GM23338 (cell line): ENCODE measurements around the gene MLLT10.
A peak's percentile ranks its signal among the peaks of the same experiment; 100 is the strongest.

Source experiments
- CREB1 ChIP-seq: fragments of 250-450 bp; sonication (Bioruptor Pico); IDR thresholded peaks from 2 replicates; pipeline ENCODE4 v1.5.0; 2020; ENCODE audit warnings: low read depth, mild to moderate bottlenecking, moderate library complexity
- EZH2 ChIP-seq: fragments of 200-600 bp; sonication (generic); IDR thresholded peaks from one replicate; pipeline ENCODE4 v1.8.0; 2017; ENCODE audit warnings: antibody characterized with exemption, mild to moderate bottlenecking, low read depth; ENCODE audit not compliant: unreplicated experiment
- EZH2phosphoT487 ChIP-seq: fragments of 200-600 bp; sonication (generic); IDR thresholded peaks from one replicate; pipeline ENCODE4 v1.8.1; 2018; ENCODE audit warnings: antibody characterized with exemption; ENCODE audit not compliant: unreplicated experiment
- JUNB ChIP-seq: IDR thresholded peaks from one replicate; pipeline ENCODE4 v1.6.1; 2016; ENCODE audit warnings: antibody characterized with exemption; ENCODE audit not compliant: unreplicated experiment
- POLR2AphosphoS5 ChIP-seq: IDR thresholded peaks from 2 replicates; pipeline ENCODE4 v1.6.1; 2016; ENCODE audit warnings: antibody characterized with exemption, low read depth
- STAT1 ChIP-seq: IDR thresholded peaks from one replicate; pipeline ENCODE4 v1.6.1; 2016; ENCODE audit warnings: antibody characterized with exemption; ENCODE audit not compliant: unreplicated experiment
- ZNF114 ChIP-seq: fragments of 250-450 bp; sonication (Bioruptor Pico); IDR thresholded peaks from 2 replicates; pipeline ENCODE4 v1.5.0; 2020; ENCODE audit warnings: mild to moderate bottlenecking, moderate library complexity
- ZNF331 ChIP-seq: fragments of 250-450 bp; sonication (Bioruptor Pico); IDR thresholded peaks from 2 replicates; pipeline ENCODE4 v1.5.0; 2020; ENCODE audit warnings: low read depth, mild to moderate bottlenecking, moderate library complexity
- TF ChIP-seq, protein P1 (sequence below), 2 experiments: fragments of 200-600 bp in 1 of 2; sonication (generic) in 1 of 2; conservative IDR thresholded peaks; 2 replicates each; pipeline versions ENCODE4 v1.5.1 to v1.6.1; 2016 to 2017; ENCODE audit warnings: antibody characterized with exemption in 2 of 2, low read depth in 2 of 2, mild to moderate bottlenecking in 2 of 2, moderate library complexity in 1 of 2
- TF ChIP-seq, protein P2 (sequence below): IDR thresholded peaks from one replicate; pipeline ENCODE4 v1.6.1; 2018; ENCODE audit warnings: antibody characterized with exemption; ENCODE audit not compliant: unreplicated experiment
- TF ChIP-seq, protein P3 (sequence below): fragments of 250-450 bp; sonication (Bioruptor Pico); IDR thresholded peaks from 2 replicates; pipeline ENCODE4 v1.5.0; 2020; ENCODE audit warnings: mild to moderate bottlenecking, moderate library complexity
- TF ChIP-seq, protein P4 (sequence below): IDR thresholded peaks from 2 replicates; pipeline ENCODE4 v1.6.1; 2016; ENCODE audit warnings: antibody characterized with exemption

DNA sequence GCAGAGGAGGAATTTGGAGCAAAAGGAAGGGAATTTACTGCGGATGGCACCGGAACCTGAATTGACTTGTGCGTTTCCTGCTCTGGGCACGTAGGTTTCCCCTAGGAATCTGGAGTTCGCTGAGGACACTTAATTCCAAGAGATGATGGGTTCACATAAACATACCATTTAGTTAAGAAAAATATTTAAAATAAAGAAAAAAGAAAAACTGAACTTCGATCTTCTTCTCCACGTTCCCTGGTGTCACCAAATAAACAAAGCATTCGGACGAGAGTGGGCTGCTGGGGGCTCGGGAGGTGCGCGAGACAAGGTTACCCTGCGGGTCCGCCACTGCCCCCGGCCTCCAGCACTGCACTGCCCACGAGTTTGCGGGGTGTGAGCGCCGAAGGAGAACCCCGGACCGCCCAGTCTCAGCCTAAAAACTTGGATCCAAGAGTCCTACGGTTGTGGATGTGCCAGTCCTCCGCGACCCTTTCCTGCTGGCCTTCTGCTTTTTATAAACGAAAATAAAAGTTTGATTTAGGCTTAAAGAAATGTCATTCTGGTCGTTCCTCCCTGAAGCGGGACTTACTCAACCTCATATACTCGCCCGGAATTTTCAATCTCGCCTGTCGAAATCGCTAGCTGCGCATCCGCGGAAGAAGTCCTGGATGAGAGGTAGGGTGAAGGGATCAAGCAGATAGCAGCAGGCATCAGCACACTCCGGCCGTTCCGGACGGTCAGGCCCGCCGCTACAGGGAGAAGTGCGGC lies 38.9 kb upstream of the MLLT10 start:
- TF ChIP-seq, protein P1, sequence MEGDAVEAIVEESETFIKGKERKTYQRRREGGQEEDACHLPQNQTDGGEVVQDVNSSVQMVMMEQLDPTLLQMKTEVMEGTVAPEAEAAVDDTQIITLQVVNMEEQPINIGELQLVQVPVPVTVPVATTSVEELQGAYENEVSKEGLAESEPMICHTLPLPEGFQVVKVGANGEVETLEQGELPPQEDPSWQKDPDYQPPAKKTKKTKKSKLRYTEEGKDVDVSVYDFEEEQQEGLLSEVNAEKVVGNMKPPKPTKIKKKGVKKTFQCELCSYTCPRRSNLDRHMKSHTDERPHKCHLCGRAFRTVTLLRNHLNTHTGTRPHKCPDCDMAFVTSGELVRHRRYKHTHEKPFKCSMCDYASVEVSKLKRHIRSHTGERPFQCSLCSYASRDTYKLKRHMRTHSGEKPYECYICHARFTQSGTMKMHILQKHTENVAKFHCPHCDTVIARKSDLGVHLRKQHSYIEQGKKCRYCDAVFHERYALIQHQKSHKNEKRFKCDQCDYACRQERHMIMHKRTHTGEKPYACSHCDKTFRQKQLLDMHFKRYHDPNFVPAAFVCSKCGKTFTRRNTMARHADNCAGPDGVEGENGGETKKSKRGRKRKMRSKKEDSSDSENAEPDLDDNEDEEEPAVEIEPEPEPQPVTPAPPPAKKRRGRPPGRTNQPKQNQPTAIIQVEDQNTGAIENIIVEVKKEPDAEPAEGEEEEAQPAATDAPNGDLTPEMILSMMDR (conservative IDR thresholded peaks at IDR 0.05; ENCODE audit: low read depth in 2 of 2), result no peak
- TF ChIP-seq, protein P2, sequence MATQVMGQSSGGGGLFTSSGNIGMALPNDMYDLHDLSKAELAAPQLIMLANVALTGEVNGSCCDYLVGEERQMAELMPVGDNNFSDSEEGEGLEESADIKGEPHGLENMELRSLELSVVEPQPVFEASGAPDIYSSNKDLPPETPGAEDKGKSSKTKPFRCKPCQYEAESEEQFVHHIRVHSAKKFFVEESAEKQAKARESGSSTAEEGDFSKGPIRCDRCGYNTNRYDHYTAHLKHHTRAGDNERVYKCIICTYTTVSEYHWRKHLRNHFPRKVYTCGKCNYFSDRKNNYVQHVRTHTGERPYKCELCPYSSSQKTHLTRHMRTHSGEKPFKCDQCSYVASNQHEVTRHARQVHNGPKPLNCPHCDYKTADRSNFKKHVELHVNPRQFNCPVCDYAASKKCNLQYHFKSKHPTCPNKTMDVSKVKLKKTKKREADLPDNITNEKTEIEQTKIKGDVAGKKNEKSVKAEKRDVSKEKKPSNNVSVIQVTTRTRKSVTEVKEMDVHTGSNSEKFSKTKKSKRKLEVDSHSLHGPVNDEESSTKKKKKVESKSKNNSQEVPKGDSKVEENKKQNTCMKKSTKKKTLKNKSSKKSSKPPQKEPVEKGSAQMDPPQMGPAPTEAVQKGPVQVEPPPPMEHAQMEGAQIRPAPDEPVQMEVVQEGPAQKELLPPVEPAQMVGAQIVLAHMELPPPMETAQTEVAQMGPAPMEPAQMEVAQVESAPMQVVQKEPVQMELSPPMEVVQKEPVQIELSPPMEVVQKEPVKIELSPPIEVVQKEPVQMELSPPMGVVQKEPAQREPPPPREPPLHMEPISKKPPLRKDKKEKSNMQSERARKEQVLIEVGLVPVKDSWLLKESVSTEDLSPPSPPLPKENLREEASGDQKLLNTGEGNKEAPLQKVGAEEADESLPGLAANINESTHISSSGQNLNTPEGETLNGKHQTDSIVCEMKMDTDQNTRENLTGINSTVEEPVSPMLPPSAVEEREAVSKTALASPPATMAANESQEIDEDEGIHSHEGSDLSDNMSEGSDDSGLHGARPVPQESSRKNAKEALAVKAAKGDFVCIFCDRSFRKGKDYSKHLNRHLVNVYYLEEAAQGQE, result no peak
- no peak for TF ChIP-seq ZNF331 (CRISPR knock-in tag)
- no peak for TF ChIP-seq POLR2AphosphoS5
- no peak for TF ChIP-seq STAT1
- TF ChIP-seq EZH2phosphoT487, result no peak
- peak; percentile 35 for TF ChIP-seq EZH2
- TF ChIP-seq JUNB, result no peak
- TF ChIP-seq CREB1 (CRISPR knock-in tag), result no peak
- no peak for TF ChIP-seq ZNF114 (CRISPR knock-in tag)
- TF ChIP-seq, protein P3, sequence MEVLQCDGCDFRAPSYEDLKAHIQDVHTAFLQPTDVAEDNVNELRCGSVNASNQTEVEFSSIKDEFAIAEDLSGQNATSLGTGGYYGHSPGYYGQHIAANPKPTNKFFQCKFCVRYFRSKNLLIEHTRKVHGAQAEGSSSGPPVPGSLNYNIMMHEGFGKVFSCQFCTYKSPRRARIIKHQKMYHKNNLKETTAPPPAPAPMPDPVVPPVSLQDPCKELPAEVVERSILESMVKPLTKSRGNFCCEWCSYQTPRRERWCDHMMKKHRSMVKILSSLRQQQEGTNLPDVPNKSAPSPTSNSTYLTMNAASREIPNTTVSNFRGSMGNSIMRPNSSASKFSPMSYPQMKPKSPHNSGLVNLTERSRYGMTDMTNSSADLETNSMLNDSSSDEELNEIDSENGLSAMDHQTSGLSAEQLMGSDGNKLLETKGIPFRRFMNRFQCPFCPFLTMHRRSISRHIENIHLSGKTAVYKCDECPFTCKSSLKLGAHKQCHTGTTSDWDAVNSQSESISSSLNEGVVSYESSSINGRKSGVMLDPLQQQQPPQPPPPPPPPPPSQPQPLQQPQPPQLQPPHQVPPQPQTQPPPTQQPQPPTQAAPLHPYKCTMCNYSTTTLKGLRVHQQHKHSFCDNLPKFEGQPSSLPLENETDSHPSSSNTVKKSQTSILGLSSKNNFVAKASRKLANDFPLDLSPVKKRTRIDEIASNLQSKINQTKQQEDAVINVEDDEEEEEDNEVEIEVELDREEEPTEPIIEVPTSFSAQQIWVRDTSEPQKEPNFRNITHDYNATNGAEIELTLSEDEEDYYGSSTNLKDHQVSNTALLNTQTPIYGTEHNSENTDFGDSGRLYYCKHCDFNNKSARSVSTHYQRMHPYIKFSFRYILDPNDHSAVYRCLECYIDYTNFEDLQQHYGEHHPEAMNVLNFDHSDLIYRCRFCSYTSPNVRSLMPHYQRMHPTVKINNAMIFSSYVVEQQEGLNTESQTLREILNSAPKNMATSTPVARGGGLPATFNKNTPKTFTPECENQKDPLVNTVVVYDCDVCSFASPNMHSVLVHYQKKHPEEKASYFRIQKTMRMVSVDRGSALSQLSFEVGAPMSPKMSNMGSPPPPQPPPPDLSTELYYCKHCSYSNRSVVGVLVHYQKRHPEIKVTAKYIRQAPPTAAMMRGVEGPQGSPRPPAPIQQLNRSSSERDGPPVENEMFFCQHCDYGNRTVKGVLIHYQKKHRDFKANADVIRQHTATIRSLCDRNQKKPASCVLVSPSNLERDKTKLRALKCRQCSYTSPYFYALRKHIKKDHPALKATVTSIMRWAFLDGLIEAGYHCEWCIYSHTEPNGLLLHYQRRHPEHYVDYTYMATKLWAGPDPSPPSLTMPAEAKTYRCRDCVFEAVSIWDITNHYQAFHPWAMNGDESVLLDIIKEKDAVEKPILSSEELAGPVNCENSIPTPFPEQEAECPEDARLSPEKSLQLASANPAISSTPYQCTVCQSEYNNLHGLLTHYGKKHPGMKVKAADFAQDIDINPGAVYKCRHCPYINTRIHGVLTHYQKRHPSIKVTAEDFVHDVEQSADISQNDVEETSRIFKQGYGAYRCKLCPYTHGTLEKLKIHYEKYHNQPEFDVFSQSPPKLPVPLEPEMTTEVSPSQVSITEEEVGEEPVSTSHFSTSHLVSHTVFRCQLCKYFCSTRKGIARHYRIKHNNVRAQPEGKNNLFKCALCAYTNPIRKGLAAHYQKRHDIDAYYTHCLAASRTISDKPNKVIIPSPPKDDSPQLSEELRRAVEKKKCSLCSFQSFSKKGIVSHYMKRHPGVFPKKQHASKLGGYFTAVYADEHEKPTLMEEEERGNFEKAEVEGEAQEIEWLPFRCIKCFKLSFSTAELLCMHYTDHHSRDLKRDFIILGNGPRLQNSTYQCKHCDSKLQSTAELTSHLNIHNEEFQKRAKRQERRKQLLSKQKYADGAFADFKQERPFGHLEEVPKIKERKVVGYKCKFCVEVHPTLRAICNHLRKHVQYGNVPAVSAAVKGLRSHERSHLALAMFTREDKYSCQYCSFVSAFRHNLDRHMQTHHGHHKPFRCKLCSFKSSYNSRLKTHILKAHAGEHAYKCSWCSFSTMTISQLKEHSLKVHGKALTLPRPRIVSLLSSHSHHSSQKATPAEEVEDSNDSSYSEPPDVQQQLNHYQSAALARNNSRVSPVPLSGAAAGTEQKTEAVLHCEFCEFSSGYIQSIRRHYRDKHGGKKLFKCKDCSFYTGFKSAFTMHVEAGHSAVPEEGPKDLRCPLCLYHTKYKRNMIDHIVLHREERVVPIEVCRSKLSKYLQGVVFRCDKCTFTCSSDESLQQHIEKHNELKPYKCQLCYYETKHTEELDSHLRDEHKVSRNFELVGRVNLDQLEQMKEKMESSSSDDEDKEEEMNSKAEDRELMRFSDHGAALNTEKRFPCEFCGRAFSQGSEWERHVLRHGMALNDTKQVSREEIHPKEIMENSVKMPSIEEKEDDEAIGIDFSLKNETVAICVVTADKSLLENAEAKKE (CRISPR knock-in tag), result no peak
- TF ChIP-seq, protein P4, sequence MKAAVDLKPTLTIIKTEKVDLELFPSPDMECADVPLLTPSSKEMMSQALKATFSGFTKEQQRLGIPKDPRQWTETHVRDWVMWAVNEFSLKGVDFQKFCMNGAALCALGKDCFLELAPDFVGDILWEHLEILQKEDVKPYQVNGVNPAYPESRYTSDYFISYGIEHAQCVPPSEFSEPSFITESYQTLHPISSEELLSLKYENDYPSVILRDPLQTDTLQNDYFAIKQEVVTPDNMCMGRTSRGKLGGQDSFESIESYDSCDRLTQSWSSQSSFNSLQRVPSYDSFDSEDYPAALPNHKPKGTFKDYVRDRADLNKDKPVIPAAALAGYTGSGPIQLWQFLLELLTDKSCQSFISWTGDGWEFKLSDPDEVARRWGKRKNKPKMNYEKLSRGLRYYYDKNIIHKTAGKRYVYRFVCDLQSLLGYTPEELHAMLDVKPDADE, result no peak
